GM23248 (cell line): ENCODE data around the gene PROCR.

ENCODE experiments used
- EZH2 ChIP-seq: fragments of 200-600 bp; sonication (generic); IDR thresholded peaks from 2 replicates; pipeline ENCODE4 v1.6.1; 2018; ENCODE audit warnings: antibody characterized with exemption, mild to moderate bottlenecking; ENCODE audit not compliant: insufficient read depth, poor library complexity, severe bottlenecking
- EZH2phosphoT487 ChIP-seq: fragments of 200-600 bp; sonication (generic); IDR thresholded peaks from 2 replicates; pipeline ENCODE4 v1.6.1; 2018; ENCODE audit warnings: antibody characterized with exemption, moderate library complexity, mild to moderate bottlenecking, low read depth; ENCODE audit not compliant: insufficient read depth

GRCh38 chr20:35199740-35200139 is 27.9 kb downstream of the PROCR start:
- TF ChIP-seq EZH2phosphoT487 (no peak), EZH2 (no peak)
